HG03378 (cell line): ENCODE measurements around the gene NR2C1.
A peak's percentile ranks its signal among the peaks of the same experiment; 100 is the strongest.
"Not testable (repeated sequence)": the region's sequence is repeated elsewhere in the genome, so short reads cannot be mapped to it uniquely, and the experiment has no call there.

Experiments
- ATAC-seq: cut with Tn5 transposase; IDR thresholded peaks from one replicate; pipeline ENCODE4 v1.9.1; 2021; ENCODE audit warnings: mild to moderate bottlenecking, moderate library complexity; ENCODE audit not compliant: unreplicated experiment

NR2C1 gene

DNA sequence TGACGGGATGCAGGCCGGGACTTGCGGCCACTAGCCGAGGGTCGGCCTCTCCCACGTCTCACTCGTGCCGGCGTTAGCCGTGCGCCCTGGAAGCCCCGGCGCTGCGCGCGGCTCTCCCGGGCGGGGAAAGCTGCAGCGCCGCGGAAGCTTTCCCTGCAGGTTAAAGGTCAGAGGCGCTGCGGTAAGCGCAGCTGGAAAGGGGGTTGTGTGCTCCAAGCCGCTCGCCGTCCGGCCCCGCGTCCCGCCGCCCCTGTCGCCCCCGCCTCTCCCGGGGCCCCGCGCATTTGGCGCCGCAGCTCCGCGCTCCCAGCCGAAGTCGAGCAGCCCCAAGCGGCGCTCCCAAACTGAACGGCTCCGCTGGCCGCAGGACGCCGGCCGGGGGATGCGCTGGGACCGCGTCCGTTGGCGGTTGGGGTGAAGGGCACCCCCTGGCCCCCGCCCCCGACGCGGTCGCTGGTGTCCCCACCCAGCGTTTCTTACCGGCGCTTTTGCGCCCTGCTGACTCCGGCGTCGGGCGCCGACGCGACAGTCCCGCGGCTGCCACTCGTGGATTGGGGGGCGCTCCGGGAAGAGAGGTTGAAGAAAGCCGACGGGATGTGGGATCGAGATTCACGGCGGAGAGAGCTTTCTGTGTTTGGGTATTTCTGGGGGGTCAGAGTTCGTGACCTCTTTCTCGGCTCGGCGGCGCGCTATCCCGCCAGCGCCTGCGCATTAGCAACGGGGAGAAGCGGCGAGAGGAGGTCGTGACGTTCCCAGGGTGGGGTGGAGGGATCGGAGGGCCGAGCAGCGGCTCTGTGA is at the start of gene NR2C1:
Gene NR2C1 (minus strand): TSS at position 719 of the 798 bp plus-strand sequence. CDS start 6,234 bp downstream, outside the sequence.
- peak; percentile 75 for ATAC-seq

DNA sequence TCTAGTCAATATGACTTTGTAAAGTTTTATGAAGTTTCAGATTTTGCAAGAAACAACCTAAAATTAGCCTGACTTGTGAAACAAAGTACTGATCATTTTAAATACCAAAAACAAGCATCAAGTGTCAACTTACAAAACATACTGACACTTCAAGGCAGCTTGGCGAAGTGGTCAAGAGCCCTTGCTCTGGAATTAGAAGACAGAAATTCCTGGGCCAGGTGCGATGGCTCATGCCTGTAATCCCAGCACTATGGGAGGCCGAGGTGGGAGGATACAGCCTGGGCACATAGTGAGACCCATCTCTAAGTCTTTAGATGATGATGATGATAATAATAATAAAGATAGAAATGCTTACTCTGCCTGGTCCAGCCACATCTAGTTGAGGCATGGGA is 45.4 kb upstream of the NR2C1 start:
- no peak for ATAC-seq

DNA sequence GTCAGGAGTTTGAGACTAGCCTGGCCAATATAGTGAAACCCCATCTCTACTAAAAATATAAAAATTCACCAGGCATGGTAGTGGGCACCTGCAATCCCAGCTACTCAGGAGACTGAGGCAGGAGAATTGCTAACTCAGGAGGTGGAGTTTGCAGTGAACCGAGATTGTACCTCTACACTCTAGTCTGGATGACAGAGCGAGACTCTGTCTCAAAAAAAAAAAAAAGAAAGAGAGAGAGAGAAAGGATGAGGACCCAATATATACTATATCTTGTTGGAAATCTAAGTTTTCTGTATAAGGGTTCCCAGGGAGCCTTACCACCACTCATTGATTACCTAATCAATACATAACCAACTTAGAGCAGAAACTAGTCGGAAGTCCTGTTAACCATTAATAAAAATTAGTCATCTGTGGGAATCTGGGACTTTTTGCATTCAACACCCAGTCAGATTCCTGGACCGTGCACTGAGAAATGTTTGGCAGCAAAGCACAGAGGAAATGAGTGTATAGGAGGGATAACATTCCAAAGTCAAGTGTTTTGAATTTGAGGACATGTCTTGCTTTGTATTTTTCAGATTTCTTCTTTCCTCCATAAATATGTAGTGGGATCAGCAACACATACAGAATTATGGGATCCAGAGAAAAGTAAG is 44.8 kb upstream of the NR2C1 start:
- no peak for ATAC-seq

DNA sequence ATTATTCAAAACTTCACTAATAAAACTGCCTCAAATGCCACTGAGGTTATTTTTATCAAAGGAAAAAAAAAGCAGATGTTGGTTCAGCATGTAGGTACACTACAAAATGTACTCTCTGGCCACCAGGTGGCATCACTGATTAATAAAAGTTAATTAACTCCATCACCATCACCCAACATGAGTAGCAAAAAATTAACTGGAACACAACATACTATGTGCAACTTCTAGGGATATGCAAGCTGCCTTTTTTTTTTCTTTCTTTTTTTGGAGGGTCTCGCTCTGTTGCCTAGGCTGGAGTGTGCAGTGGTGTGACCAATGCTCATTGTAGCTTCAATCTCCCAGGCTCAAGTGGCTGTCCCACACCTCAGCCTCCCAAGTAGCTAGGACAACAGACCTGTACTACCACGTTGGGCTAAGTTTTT is 43.8 kb upstream of the NR2C1 start:
- ATAC-seq, result peak; percentile 79

DNA sequence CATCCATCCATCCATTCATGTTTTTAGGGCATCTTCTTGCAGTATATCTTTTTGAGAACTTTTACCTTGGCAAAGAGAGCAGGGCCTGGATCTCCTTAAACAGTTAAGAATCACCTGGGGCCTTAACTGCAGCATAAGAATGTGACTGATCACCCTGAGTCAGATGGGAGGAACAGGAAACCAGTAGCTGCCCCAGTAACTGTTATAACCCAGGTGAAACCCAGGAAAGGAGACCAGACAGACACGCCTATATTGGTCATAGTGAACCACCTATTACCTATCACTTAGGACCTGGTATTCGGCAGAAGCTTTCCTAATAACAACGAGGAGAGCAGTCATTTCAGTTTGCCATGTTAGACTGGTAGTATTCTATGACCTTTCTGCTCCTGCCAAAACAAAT is 43.4 kb upstream of the NR2C1 start:
- ATAC-seq, result peak; percentile 44

DNA sequence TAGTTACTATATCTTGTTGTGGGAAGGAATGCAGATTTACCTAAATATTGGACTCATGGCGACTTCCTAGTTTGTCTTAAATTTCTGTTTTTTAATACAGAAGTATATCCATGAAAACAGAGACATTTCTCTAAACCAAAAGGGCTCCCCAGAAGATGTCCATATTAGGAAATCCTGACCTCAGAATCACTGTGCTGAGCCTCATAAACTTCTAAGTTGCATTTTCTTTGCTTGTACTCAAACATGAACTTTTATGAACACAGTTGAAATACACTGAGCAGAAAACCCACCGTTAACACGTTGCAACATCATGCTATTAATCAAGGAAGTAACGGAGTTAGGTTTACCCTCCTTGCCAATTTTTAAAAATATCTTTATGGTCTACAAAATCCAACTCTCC is 42.9 kb upstream of the NR2C1 start:
- ATAC-seq, result no peak

DNA sequence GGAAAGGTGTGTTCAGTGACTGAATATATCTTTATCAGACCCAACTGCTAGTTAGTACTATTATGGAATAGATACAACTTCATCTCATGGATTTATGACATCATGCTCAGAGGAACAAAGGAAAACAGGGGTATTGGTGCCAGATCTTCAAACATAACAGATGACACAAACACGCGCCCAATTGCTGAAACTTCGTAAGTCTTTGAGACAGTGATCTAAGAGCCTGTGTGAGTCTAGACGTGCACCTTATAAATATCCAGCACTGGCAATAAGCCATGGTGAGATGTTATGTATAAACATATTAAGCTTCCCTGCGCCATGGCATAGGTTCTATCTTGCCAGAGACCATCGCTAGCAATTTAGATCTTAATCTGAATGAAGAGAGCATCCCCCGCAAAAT is 42.2 kb upstream of the NR2C1 start:
- ATAC-seq, result no peak

DNA sequence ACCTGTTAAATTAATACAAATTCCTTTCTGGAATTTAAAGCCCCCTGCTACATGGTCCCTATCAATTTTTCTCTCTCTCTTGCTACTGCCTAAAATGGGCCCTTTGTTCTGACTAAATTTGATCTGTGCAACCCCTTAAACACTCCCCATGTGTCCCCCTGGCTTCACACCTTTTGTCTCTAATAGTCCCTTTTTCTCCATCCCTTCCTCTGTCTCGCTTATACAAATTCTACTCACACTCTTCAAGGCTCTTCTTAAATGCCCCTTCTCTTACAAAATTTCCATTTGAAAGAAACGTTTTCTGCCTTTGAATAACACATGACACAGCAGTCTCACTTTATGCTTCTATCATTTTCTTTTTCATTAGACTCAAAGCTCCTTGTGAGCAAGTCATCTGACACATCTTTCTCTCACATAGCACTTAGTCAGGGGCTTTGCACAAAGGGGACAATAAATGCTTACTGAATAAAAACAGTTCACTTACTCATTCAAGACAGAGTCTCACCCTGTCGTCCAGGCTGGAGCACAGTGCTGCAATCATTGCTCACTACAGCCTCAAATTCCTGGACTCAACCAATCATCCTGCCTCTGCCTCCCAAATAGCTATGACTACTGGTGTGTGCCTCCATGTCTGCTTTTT is 41.5 kb upstream of the NR2C1 start:
- ATAC-seq, result no peak

DNA sequence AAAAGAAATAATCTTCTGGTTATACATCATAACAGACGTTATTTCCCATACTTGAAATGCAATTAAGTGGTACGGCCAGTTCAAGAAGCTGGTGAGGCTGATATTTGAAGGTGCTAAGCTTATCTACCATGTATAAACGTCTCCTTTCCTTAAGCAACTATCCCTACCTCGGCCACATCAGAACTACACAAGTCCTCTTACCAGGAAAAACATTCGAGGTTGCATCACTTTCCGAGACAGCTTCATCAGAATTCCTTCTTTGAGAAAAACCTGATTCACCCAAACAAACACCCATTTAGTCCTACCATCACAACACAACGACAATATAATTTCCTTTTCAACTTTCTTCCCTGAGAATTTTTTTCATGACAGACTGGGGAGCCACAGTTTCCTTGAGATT is 33.9 kb upstream of the NR2C1 start:
- no peak for ATAC-seq

DNA sequence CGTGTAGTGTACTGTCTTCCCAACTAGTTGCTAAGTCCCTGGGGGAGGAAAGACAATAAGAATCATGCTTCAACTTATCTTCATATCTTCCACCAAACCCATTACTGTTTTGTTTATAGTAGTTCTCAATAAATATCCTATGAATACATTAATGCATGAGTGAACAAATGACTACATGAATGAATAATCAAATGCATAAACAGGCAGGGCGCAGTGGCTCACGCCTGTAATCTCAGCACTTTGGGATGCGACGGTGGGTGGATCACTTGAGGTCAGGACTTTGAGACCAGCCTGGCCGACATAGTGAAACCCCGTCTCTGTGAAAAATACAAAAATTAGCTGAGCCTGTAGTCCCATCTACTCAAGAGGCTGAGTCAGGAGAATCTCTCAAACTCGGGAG is 32.1 kb upstream of the NR2C1 start:
- no peak for ATAC-seq

DNA sequence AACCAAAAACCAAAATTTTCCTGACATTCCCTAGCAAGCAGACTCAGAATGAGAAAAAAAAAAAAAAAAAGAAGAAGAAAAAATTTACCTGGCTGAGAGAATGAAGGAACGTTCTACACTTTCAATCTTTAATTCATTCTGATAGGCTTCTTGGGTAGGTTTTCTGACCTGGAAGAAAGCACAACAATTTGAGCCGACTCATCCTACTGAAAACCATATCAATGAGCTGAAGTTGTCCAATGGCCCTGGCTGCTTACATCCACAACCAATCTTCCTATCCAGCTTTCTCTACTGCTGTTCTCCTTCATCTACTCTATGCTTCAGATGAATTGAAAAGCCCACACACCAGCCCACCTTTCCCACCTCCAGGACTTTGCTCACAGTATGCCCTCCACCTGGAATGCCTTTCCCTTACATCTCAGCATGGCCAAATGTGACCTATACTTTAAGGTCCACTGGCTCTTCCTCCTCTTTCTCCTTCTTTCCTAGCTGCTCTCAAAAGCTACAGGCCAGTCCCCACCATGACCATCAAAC is 31.6 kb upstream of the NR2C1 start:
- ATAC-seq, result no peak

DNA sequence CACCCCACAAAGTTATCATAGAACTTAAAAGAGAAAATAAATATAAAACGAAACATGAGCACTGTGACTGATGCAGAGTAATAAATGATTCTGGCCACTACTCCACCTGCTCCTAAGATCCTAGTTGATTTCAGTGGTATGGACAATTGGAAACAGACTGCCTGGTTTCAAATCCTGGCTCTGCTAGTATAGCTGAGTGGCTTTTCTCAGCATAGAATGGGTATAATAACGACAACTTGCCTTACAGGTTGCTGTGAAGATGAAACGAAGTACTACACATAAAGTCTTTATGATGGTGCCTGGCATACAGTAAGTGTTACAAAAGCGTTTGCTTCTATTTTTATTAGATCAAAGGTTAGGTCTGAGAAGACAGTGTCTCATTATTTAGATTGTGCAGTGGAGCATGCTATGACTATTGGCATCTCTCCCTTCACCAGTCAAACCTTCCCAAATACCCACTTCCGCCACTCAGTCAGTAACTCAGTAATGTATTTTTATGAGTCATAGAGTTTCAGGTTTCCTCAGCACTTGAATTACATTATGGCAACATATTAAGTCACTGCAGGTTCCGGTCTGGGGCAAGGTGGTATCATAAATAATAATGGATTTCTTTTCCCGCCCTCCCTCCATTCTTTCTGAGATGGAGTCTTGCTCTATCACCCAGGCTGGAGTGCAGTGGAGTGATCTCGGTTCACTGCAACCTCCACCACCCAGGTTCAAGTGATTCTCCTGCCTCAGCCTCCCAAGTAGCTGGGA is 29.7 kb upstream of the NR2C1 start:
- peak; percentile 98 for ATAC-seq

DNA sequence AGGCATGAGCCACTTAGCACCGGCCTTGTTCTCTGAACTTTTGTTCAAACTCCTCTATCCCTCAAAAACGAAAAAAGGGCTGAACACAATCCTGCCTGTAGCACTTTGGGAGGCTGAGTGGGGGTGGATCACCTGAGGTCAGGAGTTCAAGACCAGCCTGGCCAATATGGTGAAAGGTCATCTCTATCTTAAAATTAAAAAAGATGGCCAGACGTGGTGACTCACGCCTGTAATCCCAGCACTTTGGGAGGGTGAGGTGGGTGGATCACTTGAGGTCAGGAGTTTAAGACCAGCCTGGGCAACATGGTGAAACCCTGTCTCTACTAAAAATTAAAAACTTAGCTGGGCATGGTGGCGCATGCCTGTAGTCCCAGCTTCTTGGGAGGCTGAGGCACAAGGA is 28.5 kb upstream of the NR2C1 start:
- not testable (repeated sequence) for ATAC-seq

DNA sequence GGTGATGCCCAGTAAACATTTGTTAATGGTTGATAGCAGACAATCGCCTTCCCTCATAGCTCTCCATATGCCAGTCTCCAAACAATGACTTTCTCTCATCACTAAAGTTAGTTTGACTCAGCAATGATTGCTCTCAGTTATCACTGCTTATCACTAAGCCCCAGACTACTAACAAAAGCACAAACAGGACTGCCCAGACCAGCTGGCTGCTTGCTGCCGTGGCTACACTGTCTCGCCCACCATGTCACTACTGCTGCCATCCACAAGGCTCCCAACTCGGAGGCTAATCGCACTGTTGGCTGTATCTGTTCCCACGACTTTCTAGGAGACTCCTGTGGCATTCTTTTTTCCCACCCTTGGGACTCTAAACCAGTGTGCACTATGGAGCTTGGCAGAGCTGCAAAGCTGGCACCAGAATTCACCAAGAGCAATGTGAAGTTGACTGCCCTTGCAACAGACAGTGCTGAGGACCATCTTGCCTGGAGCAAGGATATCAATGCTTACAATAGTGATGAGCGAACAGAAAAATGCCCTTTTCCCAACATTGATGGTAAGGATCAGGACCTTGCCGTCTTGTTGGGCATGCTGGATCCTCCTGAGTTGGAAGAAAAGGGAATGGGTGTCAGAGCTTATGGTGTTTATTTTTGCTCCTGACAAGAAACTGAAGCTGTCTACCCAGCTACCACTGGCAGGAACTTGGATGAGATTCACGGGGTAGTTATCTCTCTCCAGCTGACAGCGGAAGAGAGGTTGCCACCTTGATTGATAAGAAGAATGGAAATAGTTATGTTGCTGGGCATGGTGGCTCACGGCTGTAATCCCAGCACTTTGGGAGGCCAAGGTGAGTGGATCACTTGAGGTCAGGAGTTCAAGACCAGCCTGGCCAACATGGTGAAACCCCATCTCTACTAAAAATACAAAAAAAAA is 27.1 kb upstream of the NR2C1 start:
- ATAC-seq, result no peak

DNA sequence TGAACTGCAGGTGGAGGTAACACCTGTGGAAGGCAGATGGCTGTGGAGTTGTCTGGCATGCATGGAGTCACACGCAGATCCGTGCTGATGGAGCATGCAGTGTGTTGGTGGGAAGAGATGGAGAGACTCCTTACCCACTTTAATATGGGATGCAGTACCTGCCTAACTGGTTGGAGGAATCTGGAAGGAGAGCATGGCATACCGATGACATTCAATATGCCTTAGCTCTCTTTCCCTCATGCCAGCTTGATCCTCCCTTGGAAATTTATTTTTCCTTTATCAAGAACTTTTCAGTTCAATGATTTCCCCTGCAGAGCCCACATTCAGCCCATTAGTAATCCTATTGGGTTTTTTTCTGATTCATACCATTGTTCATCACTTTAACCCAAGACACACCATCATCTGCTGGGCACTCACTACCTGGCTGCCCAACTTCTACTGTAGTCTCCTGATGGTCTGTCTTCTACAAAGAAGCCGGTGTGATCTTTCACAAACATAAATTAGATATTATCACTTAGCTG is 25.9 kb upstream of the NR2C1 start:
- ATAC-seq, result no peak

DNA sequence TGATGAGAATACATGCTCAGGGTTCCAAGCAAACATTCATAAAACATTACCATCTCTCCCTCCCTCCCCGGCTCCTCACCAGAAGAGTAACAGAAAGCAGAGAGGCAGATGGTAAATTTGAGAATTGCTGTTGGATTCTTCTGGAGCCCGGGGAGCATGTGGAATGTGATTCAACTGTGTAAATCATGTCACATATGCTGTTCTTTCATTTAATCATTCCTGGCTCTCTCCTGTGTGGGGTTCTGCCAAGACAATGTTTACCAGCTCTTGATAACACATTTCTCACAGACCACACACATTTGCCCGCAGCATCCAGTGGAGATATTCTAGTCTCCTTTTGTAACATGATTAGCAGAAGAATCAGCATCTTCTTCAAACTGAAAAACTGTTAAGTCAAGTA is 23.4 kb upstream of the NR2C1 start:
- ATAC-seq, result no peak

DNA sequence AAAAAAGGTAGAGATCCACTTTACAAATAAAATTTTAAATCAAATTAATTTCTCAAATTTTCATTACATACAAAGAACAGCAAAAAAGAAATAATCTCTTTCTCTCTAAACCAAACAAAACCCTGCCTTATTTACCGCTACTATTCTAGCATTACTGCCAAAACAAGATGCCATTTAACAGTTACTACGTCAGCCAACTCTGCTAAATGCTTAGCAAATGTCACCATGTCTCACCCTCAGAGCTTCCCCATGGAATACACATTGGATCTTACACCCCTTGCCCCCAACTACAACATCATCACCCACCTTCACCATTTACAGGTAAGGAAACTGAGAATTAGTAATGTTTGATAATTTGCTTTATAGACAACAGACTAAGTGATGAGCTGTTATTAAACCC is 23.0 kb upstream of the NR2C1 start:
- ATAC-seq, result no peak

DNA sequence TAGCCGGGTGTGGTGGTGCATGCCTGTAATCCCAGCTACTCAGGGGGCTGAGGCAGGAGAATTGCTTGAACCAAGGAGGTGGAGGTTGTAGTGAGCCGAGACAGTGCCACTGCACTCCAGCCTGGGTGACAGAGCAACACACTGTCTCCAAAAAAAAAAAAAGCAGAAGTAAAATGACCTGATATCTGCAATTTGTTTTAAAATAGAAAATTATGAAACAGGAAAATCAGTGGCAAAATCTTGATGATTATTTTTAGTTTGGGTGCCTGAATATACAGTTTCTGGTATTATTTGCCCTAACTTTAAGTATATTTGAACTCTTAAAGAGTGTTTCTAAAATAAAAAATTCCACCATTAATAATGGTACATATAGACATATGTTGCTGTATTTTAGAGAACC is 22.4 kb upstream of the NR2C1 start:
- ATAC-seq, result not testable (repeated sequence)

DNA sequence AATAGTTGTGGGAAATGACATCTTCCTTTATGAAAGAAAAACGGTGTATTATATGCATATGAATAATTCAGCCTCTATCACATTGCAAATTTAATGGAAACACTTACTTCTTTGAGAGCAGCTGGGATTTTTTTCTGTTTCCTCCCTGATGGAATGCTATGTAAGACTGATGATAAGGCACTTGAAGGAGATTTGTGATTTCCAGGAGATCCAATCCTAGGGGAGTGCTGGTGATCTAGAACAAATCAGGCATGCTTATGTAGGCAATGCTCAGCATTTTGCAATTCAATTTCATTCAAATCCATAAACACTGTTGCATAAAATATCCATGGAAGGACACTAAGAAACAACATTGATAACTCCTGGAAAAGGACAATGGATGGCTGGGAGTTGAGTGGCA is 16.0 kb upstream of the NR2C1 start:
- no peak for ATAC-seq

DNA sequence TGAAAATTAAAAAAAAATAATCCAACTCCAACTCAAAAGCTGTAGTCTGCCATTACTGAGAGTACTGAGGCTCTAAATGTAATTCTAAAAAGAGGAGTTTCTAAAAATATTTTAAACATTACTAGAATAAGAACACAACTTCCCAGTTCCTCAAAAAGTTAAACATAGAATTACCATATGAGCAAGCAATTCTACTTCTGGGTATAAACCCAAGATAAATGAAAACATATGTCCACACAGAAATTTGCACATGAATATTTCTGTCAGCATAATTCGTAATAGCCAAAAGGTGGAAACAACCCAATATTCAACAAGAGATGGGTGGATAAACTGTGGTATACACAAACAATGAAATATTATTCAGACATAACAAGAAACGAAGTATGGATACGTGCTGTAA is 15.0 kb upstream of the NR2C1 start:
- peak; percentile 79 for ATAC-seq
